ENCODE data around the gene ZNF865.
"Not testable (repeated sequence)": the region's sequence is repeated elsewhere in the genome, so short reads cannot be mapped to it uniquely, and the experiment has no call there.

DNA sequence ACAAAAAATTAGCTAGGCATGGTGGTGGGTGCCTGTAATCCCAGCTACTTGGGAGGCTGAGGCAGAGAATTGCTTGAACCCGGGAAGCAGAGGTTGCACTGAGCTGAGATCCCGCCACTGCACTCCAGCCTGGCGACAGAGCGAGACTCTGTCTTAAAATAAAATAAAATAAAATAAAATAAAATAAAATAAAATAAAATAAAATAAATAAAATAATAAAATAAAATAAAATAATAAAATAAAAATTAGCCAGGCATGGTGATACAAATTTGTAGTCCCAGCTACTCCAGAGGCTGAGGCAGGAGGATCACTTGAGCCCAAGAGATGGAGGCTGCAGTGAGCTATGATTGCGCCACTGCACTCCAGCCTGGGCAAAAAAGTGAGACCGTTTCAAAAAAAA lies 31.5 kb upstream of the ZNF865 start:
- TF ChIP-seq, protein P1, sequence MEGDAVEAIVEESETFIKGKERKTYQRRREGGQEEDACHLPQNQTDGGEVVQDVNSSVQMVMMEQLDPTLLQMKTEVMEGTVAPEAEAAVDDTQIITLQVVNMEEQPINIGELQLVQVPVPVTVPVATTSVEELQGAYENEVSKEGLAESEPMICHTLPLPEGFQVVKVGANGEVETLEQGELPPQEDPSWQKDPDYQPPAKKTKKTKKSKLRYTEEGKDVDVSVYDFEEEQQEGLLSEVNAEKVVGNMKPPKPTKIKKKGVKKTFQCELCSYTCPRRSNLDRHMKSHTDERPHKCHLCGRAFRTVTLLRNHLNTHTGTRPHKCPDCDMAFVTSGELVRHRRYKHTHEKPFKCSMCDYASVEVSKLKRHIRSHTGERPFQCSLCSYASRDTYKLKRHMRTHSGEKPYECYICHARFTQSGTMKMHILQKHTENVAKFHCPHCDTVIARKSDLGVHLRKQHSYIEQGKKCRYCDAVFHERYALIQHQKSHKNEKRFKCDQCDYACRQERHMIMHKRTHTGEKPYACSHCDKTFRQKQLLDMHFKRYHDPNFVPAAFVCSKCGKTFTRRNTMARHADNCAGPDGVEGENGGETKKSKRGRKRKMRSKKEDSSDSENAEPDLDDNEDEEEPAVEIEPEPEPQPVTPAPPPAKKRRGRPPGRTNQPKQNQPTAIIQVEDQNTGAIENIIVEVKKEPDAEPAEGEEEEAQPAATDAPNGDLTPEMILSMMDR (IDR thresholded peaks at IDR 0.05; ENCODE audit: extremely low read depth in 1 of 2, insufficient read depth in 1 of 2, low read depth in 1 of 2, low read length in 2 of 2), result not testable (repeated sequence)
- TF ChIP-seq, protein P2, sequence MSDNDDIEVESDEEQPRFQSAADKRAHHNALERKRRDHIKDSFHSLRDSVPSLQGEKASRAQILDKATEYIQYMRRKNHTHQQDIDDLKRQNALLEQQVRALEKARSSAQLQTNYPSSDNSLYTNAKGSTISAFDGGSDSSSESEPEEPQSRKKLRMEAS (IDR thresholded peaks at IDR 0.05; ENCODE audit: insufficient read depth, insufficient read length), result not testable (repeated sequence)
- not testable (repeated sequence) for TF ChIP-seq POLR2AphosphoS5 (IDR thresholded peaks at IDR 0.05; ENCODE audit: insufficient read depth, low read depth, low read length); POLR2A (IDR thresholded peaks at IDR 0.05; ENCODE audit: low read depth, low read length); JUN (IDR thresholded peaks at IDR 0.05; ENCODE audit: borderline replicate concordance, insufficient read depth, insufficient read length, low read depth); MYC (IDR thresholded peaks at IDR 0.05; ENCODE audit: low read depth, low read length); EZH2 (IDR thresholded peaks at IDR 0.05; ENCODE audit: borderline replicate concordance, low read depth, low read length, severe bottlenecking)
